Measurements from ENCODE around the gene WDR36.

DNA sequence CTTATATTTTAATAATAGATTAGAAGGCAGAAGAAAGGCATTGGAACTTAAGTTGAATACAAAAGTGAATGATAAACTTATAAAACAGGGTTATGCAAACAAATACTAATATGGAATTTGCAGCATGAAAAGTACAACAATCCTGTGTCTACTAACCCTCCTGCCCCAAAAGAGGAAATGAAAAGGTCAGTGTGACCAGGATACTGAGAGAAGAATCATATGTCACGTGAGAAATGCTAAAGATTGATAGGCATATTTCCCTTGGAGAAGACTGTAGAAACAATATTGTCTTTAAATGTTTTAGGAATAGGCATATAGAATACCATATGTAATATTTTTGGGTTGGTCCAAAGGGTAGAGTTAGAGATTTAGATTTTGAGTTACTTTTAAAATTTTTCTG lies 3.8 kb downstream of the WDR36 start:
- TF ChIP-seq POLR2AphosphoS5 (IDR thresholded peaks at IDR 0.05; ENCODE audit: borderline replicate concordance, low read depth, low read length) (no peak), EZH2 (IDR thresholded peaks at IDR 0.05) (no peak), FOXP2 (optimal IDR thresholded peaks at IDR 0.05; ENCODE audit: control extremely low read depth, extremely low read length, insufficient read depth) (no peak)
